Astrocyte of the cerebellum (primary cell): ENCODE results near the gene FDPS.

Experiments used
- DNase-seq: peaks from one replicate; pipeline ENCODE4 v3.0.0-alpha.2; 2011; ENCODE audit warnings: low read depth
- H3K4me3 ChIP-seq: 2 replicates; pipeline ENCODE4 v1.5.1; 2011; ENCODE audit warnings: mild to moderate bottlenecking, low read depth, low read length, moderate library complexity
- in situ Hi-C: cut with HindIII; loops from 2 replicates; pipeline ENCODE4 v1.10.0; 2017; ENCODE audit warnings: low sequenced_read_pairs
- TF ChIP-seq, protein P1 (sequence below): IDR thresholded peaks from 2 replicates; pipeline ENCODE4 v1.5.1; 2012; ENCODE audit warnings: low read length, low read depth, moderate library complexity, mild to moderate bottlenecking; ENCODE audit errors: missing control alignments

Gene FDPS

DNA sequence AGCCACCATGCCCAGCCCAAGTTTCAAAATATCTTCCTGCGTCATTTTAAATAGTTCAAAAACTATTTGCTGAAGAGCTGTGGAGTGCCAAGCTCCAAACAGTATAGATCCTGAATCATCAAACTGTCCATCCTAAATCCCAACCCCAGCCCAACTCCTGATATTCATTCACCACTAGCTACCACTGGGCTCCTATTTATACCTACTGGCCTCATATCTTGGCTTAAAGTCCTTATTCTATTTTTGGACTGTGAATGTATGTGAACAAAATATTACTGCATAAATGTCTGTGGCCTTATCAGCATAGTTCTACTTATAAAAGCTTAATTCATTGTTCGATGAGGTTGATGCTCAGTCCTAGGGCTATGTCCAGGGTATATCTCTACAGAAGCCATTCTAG is 41.3 kb upstream of the FDPS start:
- H3K4me3 ChIP-seq: no peak overlapping the region
- TF ChIP-seq, protein P1, sequence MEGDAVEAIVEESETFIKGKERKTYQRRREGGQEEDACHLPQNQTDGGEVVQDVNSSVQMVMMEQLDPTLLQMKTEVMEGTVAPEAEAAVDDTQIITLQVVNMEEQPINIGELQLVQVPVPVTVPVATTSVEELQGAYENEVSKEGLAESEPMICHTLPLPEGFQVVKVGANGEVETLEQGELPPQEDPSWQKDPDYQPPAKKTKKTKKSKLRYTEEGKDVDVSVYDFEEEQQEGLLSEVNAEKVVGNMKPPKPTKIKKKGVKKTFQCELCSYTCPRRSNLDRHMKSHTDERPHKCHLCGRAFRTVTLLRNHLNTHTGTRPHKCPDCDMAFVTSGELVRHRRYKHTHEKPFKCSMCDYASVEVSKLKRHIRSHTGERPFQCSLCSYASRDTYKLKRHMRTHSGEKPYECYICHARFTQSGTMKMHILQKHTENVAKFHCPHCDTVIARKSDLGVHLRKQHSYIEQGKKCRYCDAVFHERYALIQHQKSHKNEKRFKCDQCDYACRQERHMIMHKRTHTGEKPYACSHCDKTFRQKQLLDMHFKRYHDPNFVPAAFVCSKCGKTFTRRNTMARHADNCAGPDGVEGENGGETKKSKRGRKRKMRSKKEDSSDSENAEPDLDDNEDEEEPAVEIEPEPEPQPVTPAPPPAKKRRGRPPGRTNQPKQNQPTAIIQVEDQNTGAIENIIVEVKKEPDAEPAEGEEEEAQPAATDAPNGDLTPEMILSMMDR: no peak
- in situ Hi-C loops: no loop called here
- no peak for DNase-seq

DNA sequence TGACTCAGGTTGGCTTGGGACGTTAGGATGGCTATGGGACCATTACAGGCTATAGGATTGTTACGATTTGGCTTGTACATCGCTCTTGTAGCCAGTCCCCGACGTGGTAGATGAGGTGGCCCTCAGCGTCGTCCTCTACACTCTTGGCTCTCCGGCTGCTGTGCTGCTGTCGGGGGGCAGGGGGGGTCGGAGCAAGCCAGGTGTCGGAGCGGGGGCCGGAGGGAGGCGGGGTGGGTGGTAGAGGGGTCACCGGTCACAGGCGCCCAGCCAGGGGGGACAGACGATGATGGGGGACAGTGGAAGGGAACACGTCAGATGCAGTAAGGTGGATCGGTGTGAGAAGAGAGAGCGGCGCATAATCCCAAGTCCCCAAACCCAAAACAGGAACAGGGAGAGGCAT is 40.0 kb upstream of the FDPS start:
- no peak for DNase-seq
- in situ Hi-C loops: no loop called here
- H3K4me3 ChIP-seq: no peak overlapping the region
- TF ChIP-seq, protein P1: no peak

DNA sequence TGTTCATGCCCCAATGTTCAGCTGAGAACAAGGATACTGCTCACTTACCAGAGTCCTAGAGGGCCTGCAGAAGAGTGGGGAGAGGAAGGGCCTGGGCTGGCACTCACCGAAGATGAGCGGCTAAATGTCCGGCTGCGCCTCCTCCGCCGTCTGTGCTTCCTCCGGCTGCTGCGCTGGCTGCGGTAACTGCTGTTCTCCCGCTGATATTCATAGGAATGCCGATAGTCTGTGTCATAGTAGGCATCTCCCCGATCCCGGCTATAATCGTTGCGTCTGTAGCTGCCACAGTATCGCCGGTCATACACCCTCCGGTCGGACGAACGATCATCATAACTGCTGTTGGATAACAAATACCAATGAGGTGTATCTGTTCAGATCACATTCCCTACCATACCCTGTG is 39.3 kb upstream of the FDPS start:
- H3K4me3 ChIP-seq: no peak overlapping the region
- TF ChIP-seq, protein P1: no peak
- in situ Hi-C loops: no loop called here
- no peak for DNase-seq

DNA sequence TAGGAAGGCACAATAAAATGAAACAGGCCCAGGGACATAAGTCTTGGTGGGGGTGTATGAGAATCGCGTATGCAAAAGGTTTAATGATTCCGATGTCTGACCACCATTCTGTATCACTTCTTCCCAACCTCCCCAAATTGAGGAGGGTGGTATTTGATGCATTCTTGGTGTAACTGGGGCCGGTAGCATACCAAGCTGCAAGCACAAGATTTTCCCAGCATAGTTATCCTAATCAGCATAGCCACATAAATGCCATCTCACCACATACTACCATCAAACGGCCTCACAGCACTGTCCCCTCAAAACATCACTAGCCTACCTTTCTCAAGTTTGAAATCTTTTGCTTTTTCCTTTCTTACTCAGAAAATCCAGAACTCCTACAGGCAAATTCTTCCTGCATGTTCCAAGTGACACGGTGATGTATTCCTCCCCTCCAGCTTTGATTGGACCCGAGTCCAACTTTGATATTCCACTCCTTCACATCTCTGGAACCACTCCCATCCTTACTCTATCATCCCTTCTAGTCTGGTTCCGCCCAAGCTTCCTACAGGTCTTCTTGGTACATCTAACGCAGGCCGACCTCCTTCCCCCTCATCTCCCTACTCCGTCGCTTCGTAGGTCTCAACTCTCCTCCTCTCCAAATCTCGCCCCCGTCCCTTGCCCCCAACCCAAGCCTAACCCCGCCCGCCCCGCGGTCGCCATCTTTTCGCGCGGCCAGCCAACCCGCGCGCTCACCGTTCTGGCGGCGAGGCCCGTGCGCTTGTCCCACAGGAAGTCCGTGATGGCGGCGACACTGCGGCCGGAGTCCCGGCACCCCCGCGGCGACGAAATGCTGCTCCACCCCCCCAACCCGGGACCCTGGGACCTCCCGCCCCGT is 36.0 kb upstream of the FDPS start:
- in situ Hi-C loops: no loop called here
- peak overlapping the region; percentile 82 for H3K4me3 ChIP-seq
- TF ChIP-seq, protein P1: no peak
- peak; percentile 37 for DNase-seq

DNA sequence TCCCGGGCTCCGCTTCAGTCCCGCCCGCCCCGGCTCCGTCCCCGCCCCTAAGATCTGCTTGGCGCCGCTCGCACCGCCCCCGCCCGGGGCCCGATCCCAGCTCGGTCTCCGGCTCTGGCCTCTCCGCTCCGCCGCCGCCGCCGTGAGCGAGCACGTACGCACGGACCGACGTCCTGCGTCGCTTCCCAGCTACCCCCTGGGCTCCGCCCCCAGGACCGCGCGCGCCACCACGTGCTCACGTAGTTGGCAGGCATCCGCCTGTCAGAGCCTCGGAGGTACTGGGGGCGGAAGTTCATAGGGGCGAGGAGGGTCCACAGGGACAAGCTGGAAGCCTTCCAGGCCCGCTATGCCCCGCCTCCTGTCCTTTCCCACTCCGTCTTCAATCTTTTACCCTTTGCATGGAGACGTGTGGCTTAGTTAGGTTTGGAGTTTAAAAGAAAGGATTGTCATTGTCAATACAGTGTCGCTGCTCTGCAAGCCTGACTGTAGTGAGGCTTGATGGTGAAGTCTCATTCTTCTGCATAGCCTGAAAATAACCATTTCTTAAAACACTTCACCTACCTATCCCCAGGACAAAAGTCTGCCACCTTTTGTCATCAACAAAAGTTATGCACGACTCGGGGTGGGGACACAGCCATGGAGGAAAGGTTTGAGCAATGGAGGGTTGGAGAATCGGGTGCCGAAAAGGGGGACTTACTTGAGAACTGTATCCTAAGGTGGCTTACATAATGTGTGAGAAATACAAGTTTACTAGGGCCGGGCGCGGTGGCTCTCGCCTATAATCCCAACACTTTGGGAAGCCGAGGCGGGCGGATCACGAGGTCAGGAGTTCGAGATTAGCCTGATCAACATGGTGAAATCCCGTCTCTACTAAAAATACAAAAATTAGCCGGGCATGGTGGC is 35.1 kb upstream of the FDPS start, which contains the start of gene CLK2:
TSS of gene CLK2 (minus strand) at position 162 of the 903 bp plus-strand sequence. CDS start 2,527 bp downstream, outside the sequence.
- TF ChIP-seq, protein P1: no peak

More for the DNA sequence above, 35.1 kb upstream of the FDPS start, which contains the start of gene CLK2:
- peak; percentile 68 for DNase-seq
- H3K4me3 ChIP-seq: peak within 1 kb of the TSS; percentile 82
- in situ Hi-C loops: no loop called here
